GM15510 (cell line): Measurements from ENCODE around the gene DNAH7.

Experiments
- POLR2A ChIP-seq: IDR thresholded peaks from 3 replicates; pipeline ENCODE4 v1.6.1; 2011; ENCODE audit warnings: borderline replicate concordance; ENCODE audit not compliant: insufficient read length; ENCODE audit errors: extremely low read depth

DNAH7 gene

DNA sequence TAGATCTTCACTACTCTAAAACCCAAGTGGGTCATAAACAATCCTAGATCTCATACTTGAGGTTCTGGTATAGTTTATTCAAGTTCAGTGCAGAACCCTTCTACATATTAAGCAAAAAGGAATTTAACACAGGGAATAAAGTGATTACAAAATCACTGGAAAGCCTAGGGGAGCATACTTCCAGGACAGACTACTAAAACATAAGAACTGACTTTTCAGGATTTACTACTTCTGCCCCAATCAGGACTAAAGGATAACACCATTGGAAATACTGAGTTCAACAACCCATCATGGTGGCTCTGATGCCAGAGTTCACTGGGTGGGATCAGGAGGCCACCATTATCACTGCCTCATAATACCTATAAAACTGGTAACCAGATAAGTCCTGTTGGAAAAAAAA is 123.6 kb downstream of the DNAH7 start:
- no peak for TF ChIP-seq POLR2A

DNA sequence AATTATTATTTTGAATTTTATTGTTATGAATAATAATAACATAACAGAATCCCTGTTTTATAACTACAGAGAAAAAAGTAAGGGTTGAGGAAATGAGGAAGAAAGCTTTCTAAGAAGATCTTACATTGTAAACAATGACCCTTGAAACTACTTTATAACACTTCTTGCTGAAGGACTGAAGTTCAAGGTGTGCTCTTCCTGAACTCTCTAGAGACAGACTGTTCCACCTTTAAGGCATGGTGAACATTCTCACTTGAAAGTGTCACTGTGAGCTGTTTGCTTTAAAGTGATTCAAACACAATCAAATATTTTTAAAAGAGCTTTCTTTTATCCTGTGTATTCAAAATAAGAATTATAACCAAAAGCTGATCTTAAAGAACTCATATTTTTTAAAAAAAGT is 131.5 kb downstream of the DNAH7 start:
- TF ChIP-seq POLR2A, result no peak

DNA sequence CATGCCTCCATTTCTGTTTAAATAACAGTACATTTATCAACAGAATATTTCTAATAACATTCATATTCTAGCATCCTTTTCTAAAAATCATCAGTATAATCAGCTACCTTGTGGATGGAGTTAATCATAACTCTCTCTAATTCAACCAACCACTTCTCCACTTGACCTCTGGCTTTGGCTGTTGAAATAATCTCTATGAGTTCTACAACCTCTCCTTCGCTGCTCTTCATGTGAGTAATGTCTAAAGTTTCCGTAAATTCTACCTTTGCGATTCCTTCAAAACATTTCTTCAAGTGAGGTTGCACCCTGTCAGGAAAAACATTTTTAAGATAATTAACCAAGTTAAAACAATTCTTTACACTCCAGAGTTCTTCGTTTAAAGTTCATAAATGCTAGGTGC is 134.2 kb downstream of the DNAH7 start:
- no peak for TF ChIP-seq POLR2A

DNA sequence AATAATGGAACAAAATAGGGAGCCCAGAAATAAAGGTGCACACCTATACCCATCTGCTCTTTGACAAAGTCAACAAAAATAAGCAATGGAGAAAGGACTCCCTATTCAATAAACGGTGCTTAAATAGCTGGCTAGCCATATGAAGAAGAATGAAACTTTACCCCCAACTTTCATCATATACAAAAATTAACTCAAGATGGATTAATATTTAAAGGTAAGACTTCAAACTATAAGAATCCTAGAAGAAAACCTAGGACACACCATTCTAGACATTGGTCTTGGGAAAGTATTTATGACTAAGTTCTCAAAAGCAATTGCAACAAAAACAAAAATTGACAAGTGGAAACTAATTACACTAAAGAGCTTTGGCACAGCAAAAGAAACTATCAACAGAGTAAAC is 139.1 kb downstream of the DNAH7 start:
- TF ChIP-seq POLR2A, result no peak

DNA sequence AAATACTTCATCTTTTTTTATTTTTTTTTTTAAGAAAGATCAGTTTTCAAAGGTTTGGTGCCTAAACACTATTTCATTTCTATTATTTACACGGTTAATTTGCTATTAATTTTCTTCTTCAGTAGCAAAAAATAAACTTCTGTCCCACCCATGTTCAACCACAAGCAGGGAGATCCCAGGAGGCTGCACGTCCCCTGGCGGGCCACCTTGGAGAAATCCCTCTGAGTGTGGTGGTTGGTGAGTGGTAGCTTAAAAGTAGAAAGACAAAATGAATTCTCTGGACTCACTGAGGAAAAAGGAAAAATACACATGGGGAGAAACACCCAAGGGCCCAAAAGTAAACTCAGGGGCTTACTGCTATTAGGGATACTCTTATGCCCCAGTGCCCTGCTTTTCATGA is 143.5 kb downstream of the DNAH7 start:
- no peak for TF ChIP-seq POLR2A

DNA sequence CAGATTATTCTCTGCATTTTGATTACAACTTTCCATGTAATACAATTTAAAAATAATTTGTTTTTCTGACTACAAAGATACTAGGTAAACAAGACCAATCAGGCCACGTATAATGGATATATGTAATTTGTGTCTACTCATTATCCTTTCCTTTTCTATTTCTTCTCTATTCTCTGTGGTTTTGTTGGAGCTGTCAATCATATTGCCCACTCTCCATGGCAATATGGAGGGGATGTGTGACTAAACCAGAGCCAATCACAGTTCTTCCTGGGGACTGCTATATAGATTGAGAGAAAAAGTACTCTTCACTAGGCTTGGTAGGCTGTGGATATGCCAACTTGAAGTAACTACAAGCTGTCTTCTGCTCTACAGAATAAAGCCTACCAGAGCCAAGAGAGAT is 144.7 kb downstream of the DNAH7 start:
- no peak for TF ChIP-seq POLR2A

DNA sequence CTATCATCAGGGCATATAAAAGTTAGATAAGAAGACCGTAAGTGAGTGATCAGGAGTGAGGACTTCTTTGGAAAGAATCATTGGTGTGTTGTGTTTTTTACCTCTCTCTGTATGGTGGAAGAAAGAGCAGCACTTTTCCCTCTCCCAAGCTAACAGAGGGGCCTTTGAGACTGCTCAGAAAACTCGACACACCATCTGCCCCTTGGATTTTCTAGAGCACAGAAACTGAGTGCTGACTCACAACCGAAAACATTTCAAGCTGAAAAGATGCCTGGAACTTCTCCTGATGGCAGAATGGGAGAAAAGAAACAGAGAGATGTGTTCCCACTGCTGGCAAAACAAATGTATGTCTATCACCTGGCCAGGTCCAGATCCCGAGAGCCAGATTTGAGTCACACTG is 156.6 kb downstream of the DNAH7 start:
- TF ChIP-seq POLR2A, result no peak

DNA sequence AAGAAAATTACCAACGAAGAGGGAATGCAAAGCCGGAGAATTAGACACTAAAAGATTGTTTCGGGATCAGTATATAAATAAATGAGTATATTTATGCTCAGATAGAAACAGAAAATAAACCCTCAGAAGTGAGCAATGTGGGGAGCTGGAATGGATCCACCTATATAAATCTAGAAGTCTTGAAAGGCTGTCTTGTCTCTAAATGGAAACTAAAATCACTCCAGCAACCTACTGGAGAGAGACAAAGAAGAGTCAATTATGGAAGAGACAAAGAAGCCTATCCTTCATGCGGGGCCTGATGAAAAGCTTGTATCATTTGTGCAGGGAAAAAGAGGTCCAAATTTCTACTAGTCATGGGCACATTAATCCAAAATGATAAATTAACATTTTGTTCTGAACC is 158.1 kb downstream of the DNAH7 start:
- no peak for TF ChIP-seq POLR2A

DNA sequence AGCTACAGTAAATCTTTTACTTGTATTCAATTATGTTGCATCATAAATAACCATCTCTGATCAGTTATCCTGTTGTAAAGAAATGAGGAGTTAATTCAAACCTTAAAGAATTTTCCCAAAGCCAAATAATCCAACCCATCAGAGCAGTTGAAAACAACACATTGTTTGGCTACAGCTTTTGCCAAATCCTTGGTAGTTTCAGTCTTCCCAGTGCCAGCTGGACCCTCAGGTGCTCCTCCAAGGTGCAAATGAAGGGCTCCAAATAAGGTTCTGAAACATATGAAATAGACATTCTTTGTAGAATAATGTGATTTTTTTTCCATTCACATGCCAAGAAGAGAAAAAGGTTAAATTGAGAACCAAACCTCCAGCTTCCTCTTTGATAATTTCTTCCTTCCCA is 158.7 kb downstream of the DNAH7 start:
- no peak for TF ChIP-seq POLR2A

DNA sequence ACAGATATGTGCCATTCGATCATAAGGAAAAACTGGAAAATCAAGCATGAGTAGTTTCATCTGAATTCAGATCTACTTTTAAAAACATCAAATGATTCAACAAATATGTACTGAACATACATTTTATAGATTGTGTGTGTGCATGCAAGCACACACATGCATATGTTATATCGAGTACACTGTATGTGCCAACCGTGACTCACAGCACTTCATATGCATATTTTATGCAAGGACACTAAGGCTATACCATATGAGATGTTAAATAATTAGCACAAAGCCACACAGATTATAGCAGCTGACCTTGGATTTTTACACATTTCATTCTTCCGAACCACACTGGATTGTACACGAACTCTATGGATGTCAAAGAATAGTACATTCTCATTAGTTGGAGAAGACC is 161.2 kb downstream of the DNAH7 start:
- TF ChIP-seq POLR2A, result no peak

DNA sequence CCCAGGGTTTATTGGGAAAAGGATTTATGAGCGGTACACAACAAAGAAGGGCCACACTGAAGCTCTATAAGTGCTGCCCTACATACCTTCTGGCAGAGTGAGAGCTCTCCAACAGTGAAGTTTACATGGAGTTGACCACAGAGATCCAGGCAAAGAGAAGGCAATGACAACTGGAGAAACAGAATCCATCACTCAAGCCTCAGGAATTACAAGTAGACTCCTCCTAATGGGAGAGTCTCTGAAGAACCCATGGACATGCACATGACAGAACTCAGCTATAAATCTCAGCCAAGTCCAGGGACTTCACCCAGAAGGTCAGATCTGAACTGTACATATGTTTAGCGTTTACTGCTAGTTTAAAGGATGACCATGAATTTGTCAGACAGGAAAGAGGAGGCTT is 164.7 kb downstream of the DNAH7 start:
- no peak for TF ChIP-seq POLR2A

DNA sequence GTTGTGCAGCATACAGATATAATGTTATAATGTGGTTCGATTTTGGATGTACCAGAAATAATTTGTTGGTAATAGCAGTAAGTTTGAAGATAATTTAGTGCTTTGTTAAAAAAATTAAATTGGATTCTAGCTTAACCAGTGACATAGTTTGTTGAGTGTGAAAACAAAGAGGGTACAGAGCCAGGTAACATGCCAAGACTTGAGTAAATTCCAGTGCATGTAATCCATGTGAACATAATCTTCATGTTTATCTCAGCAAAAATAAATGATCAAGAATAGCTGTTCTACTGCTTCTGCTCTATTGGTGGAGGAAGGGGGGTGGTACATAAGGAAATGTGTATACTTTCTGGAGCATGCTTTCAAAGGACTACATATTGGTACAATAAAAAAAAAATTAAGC is 165.8 kb downstream of the DNAH7 start:
- TF ChIP-seq POLR2A, result no peak

DNA sequence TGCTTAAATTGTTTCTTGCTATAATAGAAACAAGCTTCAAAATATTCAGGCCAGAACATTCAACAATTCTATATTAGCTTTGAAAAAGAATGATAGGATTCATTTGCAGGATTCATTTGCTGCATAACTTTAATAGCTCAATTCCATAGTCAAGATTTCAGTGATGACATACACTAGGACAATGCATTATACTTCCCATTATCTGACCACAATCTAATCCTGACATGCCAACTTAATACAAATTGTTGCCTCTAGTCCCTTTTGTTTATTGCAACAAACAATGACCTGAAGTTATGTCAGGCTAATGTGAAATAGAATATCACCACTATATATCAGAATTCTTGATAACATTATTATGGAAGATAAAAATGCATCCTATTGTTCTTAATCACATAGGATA is 169.4 kb downstream of the DNAH7 start:
- no peak for TF ChIP-seq POLR2A

DNA sequence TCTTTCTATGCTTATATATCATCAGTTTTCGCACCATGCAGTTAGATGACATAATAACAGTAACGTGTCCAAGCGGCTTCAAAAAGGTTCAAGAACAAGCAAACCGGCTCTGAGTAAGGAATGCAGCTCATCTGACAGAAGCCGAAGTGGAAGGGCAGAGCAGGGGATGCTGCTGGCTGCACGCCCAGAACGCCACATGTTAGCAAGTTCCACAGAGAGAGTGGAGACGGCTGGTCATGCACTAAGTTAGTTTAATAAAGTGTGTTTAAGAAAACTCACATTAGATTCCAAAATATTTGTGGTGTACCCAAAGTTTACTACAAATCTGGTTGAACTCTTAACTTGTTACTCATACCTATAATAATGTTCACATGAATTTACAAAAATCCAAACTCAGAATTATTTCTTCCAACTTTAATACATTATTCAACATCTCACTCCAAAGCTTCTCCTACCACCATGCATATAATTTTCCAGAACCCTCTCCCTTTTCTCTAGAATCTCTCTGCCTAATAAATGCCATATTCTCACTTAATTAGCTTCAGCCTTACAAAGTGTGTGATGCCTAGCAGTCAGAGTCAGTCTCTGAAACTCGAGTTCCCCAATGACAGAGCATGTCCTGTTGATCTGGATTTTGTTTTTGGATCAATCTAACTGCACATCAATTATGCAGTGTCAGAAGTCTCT is 170.0 kb downstream of the DNAH7 start:
- no peak for TF ChIP-seq POLR2A

DNA sequence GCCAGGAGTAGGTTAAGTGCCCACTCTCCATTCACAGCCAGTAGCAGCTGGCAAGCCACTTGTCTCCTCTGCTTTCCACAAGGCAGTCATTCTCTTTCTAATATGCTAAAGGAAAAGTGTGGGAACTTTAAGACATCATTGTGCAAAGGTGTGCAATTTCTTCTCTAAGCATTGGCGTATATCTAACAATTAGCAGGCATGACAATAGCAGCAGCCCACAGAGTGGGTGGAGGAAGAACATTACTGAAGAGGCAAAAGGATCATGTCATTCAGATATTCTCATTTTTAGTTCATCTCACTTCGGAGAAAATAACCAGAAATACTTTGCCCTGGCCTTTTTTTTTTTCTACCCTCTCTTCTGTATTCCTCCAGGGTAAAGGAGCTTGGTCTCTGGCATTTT is 177.6 kb downstream of the DNAH7 start:
- no peak for TF ChIP-seq POLR2A

DNA sequence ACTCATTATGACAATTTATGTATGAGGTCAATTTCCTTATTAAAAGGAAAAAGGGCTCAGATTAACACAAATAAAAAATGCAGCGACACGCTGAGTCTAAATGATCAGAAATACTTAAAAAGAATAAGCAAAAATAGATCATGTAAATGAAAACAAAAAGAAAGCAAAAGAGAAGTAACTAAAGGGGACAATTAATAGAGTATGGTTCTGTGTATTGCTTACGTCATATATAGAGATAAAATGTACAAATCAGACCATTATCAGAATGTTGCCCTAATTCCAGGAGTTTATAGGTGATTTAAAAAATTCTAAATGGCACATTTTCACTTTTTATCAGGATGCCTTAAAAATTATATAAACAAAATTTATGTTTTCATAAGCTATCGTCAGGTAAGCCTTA is 189.5 kb downstream of the DNAH7 start:
- TF ChIP-seq POLR2A, result no peak

DNA sequence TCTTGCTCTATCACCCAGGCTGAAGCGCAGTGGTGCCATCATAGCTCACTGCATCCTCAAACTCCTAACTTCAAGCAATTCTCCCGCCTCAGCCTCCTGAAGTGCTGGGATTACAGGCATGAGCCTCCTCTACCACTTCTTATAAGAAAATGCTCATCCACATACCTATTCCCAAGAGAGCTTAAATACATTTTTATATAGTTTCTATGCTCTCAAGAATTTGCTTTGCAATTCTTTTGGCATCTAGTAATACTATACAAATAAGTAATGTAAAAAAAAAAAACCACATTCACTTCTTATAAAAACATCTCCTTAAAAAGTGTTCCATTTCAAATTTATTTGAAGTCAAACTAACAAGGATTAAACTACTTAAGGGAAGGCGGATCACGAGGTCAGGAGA is 197.3 kb downstream of the DNAH7 start:
- TF ChIP-seq POLR2A, result no peak
